GM19239 (cell line): ENCODE results near the gene CSNK1A1L.

Source experiments
- DNase-seq: peaks from one replicate; pipeline ENCODE4 v3.0.0; 2011; ENCODE audit warnings: low spot score; ENCODE audit not compliant: insufficient read length
- FAIRE-seq: peaks from 2 replicates; lab custom pipeline; 2011; peaks lifted over from hg19 to GRCh38; lab: Jason Lieb, UNC

CSNK1A1L gene

GRCh38 chr13:37107868-37108267 is 2.4 kb upstream of the CSNK1A1L start:
- no peak for FAIRE-seq
- DNase-seq: no peak

GRCh38 chr13:37107456-37107855 is 2.0 kb upstream of the CSNK1A1L start:
- no peak for FAIRE-seq
- DNase-seq: no peak

- DNase-seq (no peak), FAIRE-seq (no peak)
Observed at GRCh38 chr13:37106642-37107041, 1.2 kb upstream of the CSNK1A1L start.

GRCh38 chr13:37102896-37103295 is 2.6 kb downstream of the CSNK1A1L start:
- FAIRE-seq: no peak
- no peak for DNase-seq

- FAIRE-seq (no peak), DNase-seq (no peak)
Observed at GRCh38 chr13:37101201-37101600, 4.3 kb downstream of the CSNK1A1L start.

GRCh38 chr13:37100731-37101130 is 4.7 kb downstream of the CSNK1A1L start:
- DNase-seq: no peak
- FAIRE-seq: no peak

GRCh38 chr13:37097076-37097475 is 8.4 kb downstream of the CSNK1A1L start:
- FAIRE-seq: no peak

GRCh38 chr13:37094840-37095239 is 10.6 kb downstream of the CSNK1A1L start:
- no peak for FAIRE-seq
- DNase-seq: no peak

More at GRCh38 chr13:37097076-37097475, 8.4 kb downstream of the CSNK1A1L start:
- DNase-seq: no peak

- DNase-seq (no peak), FAIRE-seq (no peak)
Observed at GRCh38 chr13:37094099-37094498, 11.4 kb downstream of the CSNK1A1L start.

GRCh38 chr13:37091835-37092234 is 13.6 kb downstream of the CSNK1A1L start:
- no peak for FAIRE-seq

GRCh38 chr13:37090912-37091311 is 14.6 kb downstream of the CSNK1A1L start:
- no peak for FAIRE-seq
- DNase-seq: no peak

More at GRCh38 chr13:37091835-37092234, 13.6 kb downstream of the CSNK1A1L start:
- no peak for DNase-seq

- no peak for FAIRE-seq
- no peak for DNase-seq
Observed at GRCh38 chr13:37089495-37089894, 16.0 kb downstream of the CSNK1A1L start.

- FAIRE-seq (no peak), DNase-seq (no peak)
Observed at GRCh38 chr13:37087486-37087885, 18.0 kb downstream of the CSNK1A1L start.

- FAIRE-seq: no peak
- no peak for DNase-seq
Observed at GRCh38 chr13:37085606-37086005, 19.9 kb downstream of the CSNK1A1L start.

GRCh38 chr13:37076818-37077217 is 28.6 kb downstream of the CSNK1A1L start:
- DNase-seq (no peak), FAIRE-seq (no peak)

- DNase-seq (no peak), FAIRE-seq (no peak)
Observed at GRCh38 chr13:37075164-37075563, 30.3 kb downstream of the CSNK1A1L start.

- DNase-seq (no peak), FAIRE-seq (peak; percentile 49)
Observed at GRCh38 chr13:37074703-37075102, 30.8 kb downstream of the CSNK1A1L start.

- DNase-seq (no peak), FAIRE-seq (no peak)
Observed at GRCh38 chr13:37072024-37072423, 33.4 kb downstream of the CSNK1A1L start.

- no peak for DNase-seq
- no peak for FAIRE-seq
Observed at GRCh38 chr13:37070956-37071355, 34.5 kb downstream of the CSNK1A1L start.

GRCh38 chr13:37070145-37070695 is 35.2 kb downstream of the CSNK1A1L start:
- DNase-seq (no peak), FAIRE-seq (no peak)

- no peak for FAIRE-seq
- DNase-seq: no peak
Observed at GRCh38 chr13:37069597-37070103, 35.8 kb downstream of the CSNK1A1L start.

GRCh38 chr13:37068962-37069361 is 36.5 kb downstream of the CSNK1A1L start:
- FAIRE-seq (no peak), DNase-seq (no peak)
